Loucy (cell line): ENCODE results near the gene CHCT1.
A peak's percentile ranks its signal among the peaks of the same experiment; 100 is the strongest.

Source experiments
- H2AFZ ChIP-seq: fragments of 200-600 bp; sonication (generic); 2 replicates; pipeline ENCODE4 v1.6.0; 2016; ENCODE audit warnings: antibody characterized with exemption, mild to moderate bottlenecking, low read length, moderate library complexity
- H3F3A ChIP-seq: fragments of 200-600 bp; 2 replicates; pipeline ENCODE4 v1.6.0; 2016; ENCODE audit warnings: antibody characterized with exemption, low read depth, mild to moderate bottlenecking
- H3K27me3 ChIP-seq: fragments of 200-600 bp; sonication (generic); 2 replicates; pipeline ENCODE4 v1.6.1; 2014; ENCODE audit warnings: low read length, mild to moderate bottlenecking; ENCODE audit not compliant: insufficient read depth, poor library complexity, severe bottlenecking
- H3K36me3 ChIP-seq: fragments of 200-600 bp; sonication (generic); 2 replicates; pipeline ENCODE4 v1.6.1; 2016; ENCODE audit warnings: low read length; ENCODE audit not compliant: insufficient read depth
- H3K4me1 ChIP-seq: fragments of 200-600 bp; sonication (generic); 2 replicates; pipeline ENCODE4 v1.5.1; 2014; ENCODE audit warnings: low read length, mild to moderate bottlenecking; ENCODE audit not compliant: insufficient read depth, poor library complexity, severe bottlenecking
- H3K4me2 ChIP-seq: fragments of 200-600 bp; sonication (generic); 2 replicates; pipeline ENCODE4 v1.6.0; 2014; ENCODE audit warnings: antibody characterized with exemption, low read length, low read depth, mild to moderate bottlenecking; ENCODE audit not compliant: poor library complexity, severe bottlenecking
- H3K4me3 ChIP-seq: fragments of 200-600 bp; sonication (generic); 2 replicates; pipeline ENCODE4 v1.5.1; 2014; ENCODE audit warnings: low read length, mild to moderate bottlenecking, mixed read lengths; ENCODE audit not compliant: poor library complexity, severe bottlenecking
- H3K79me2 ChIP-seq: fragments of 200-600 bp; sonication (generic); 2 replicates; pipeline ENCODE4 v1.6.1; 2014; ENCODE audit warnings: low read length; ENCODE audit not compliant: insufficient read depth
- H3K9ac ChIP-seq: fragments of 200-600 bp; sonication (generic); 2 replicates; pipeline ENCODE4 v1.6.0; 2014; ENCODE audit warnings: mild to moderate bottlenecking, low read depth, low read length, moderate library complexity; ENCODE audit not compliant: poor library complexity, severe bottlenecking
- H3K9me2 ChIP-seq: fragments of 200-600 bp; sonication (generic); replicated peaks from 2 replicates; pipeline ENCODE4 v1.6.1; 2016; ENCODE audit warnings: low read depth, low read length, mixed read lengths
- H3K9me3 ChIP-seq: fragments of 200-600 bp; sonication (generic); 2 replicates; pipeline ENCODE4 v1.6.1; 2014; ENCODE audit warnings: mild to moderate bottlenecking, antibody characterized with exemption, low read length, low read depth; ENCODE audit not compliant: insufficient read depth
- H4K20me1 ChIP-seq: fragments of 200-600 bp; sonication (generic); 2 replicates; pipeline ENCODE4 v1.6.0; 2014; ENCODE audit warnings: antibody characterized with exemption, low read length, mild to moderate bottlenecking; ENCODE audit not compliant: insufficient read depth, poor library complexity, severe bottlenecking
- CTCF ChIP-seq: fragments of 200-600 bp; sonication (generic); conservative IDR thresholded peaks from 2 replicates; pipeline ENCODE4 v1.5.1; 2014; ENCODE audit warnings: mild to moderate bottlenecking, antibody characterized with exemption, low read length
- EZH2phosphoT487 ChIP-seq: fragments of 200-600 bp; IDR thresholded peaks from 2 replicates; pipeline ENCODE4 v1.6.1; 2018; ENCODE audit warnings: antibody characterized with exemption, mild to moderate bottlenecking, moderate library complexity, borderline replicate concordance

The CHCT1 gene

GRCh38 chr17:60435244-60436167 lies 13.2 kb downstream of the CHCT1 start:
- no peaks in the 10 kb centered on the region for H3K79me2 ChIP-seq
- H3F3A ChIP-seq: no peaks in the 10 kb centered on the region
- no peaks in the 10 kb centered on the region for H3K36me3 ChIP-seq
- H3K9ac ChIP-seq: no peak overlapping the region
- H2AFZ ChIP-seq: no peak overlapping the region; the same call in 1 of the 2 replicates
- H3K4me3 ChIP-seq: no peak overlapping the region
- H3K4me2 ChIP-seq: no peak overlapping the region
- H3K9me3 ChIP-seq: no peaks in the 10 kb centered on the region; the same call in 1 of the 2 replicates
- TF ChIP-seq EZH2phosphoT487: no peak
- TF ChIP-seq CTCF: peak; percentile 96
- no peaks in the 10 kb centered on the region for H3K27me3 ChIP-seq
- H4K20me1 ChIP-seq: no peaks in the 10 kb centered on the region
- H3K9me2 ChIP-seq: no peaks in the 10 kb centered on the region
- peaks cover 6% of the 10 kb centered on the region for H3K4me1 ChIP-seq

GRCh38 chr17:60436676-60437075 lies 14.4 kb downstream of the CHCT1 start:
- Histone ChIP-seq H3F3A (no peaks in the 10 kb centered on the region), H3K9ac (no peak overlapping the region), H3K4me3 (no peak overlapping the region), H3K79me2 (no peaks in the 10 kb centered on the region), H3K4me2 (no peak overlapping the region), H4K20me1 (no peaks in the 10 kb centered on the region), H2AFZ (no peak overlapping the region), H3K9me3 (no peaks in the 10 kb centered on the region; the same call in 1 of the 2 replicates), H3K9me2 (no peaks in the 10 kb centered on the region), H3K4me1 (peaks cover 6% of the 10 kb centered on the region), H3K27me3 (no peaks in the 10 kb centered on the region), H3K36me3 (no peaks in the 10 kb centered on the region)
- no peak for TF ChIP-seq CTCF
- TF ChIP-seq EZH2phosphoT487: no peak

GRCh38 chr17:60439501-60439900 lies 17.2 kb downstream of the CHCT1 start:
- Histone ChIP-seq H3K4me2 (no peak overlapping the region), H3K9me3 (no peaks in the 10 kb centered on the region), H3K79me2 (no peaks in the 10 kb centered on the region), H3K36me3 (no peaks in the 10 kb centered on the region), H3K4me3 (no peak overlapping the region), H3K9ac (no peak overlapping the region), H2AFZ (no peak overlapping the region), H4K20me1 (no peaks in the 10 kb centered on the region), H3K4me1 (peaks cover 6% of the 10 kb centered on the region), H3K9me2 (no peaks in the 10 kb centered on the region), H3F3A (no peaks in the 10 kb centered on the region), H3K27me3 (no peaks in the 10 kb centered on the region)
- no peak for TF ChIP-seq EZH2phosphoT487
